Thymus (tissue), 11 donors: Measurements from ENCODE around the gene CD58. TPM values are rescaled to one million over a fixed set of nuclear protein-coding genes. Genes with fewer than 3 reads are reported as not detected.

Experiments
- DNase-seq, 9 donors: peaks; one replicate each; pipeline ENCODE4 v3.0.0-alpha.2; 2013; ENCODE audit warnings: low spot score in 9 of 9, low read depth in 6 of 9, missing footprints in 1 of 9
- H3K27ac ChIP-seq, 2 donors: one replicate each; pipeline ENCODE4 v1.5.1; 2013; ENCODE audit warnings: control low read depth in 1 of 2, low read depth in 1 of 2, low read length in 1 of 2, mild to moderate bottlenecking in 1 of 2, moderate library complexity in 1 of 2
- H3K27me3 ChIP-seq, 2 donors: one replicate each; pipeline ENCODE4 v1.5.1; 2013; ENCODE audit warnings: low read length in 1 of 2; ENCODE audit not compliant: control insufficient read depth in 2 of 2, insufficient read depth in 1 of 2
- H3K36me3 ChIP-seq, 2 donors: one replicate each; pipeline ENCODE4 v1.5.1; 2013; ENCODE audit warnings: low read length in 1 of 2, mild to moderate bottlenecking in 1 of 2, moderate library complexity in 1 of 2; ENCODE audit not compliant: control insufficient read depth in 2 of 2, insufficient read depth in 2 of 2
- H3K4me1 ChIP-seq, 2 donors: one replicate each; pipeline ENCODE4 v1.5.1; 2013; ENCODE audit warnings: low read length in 2 of 2; ENCODE audit not compliant: control insufficient read depth in 2 of 2, insufficient read depth in 2 of 2
- H3K4me3 ChIP-seq, 2 donors: one replicate each; pipeline ENCODE4 v1.5.1; 2013; ENCODE audit warnings: low read length in 2 of 2, control low read depth in 1 of 2, mild to moderate bottlenecking in 1 of 2
- H3K9me3 ChIP-seq, 2 donors: one replicate each; pipeline ENCODE4 v1.5.1; 2013; ENCODE audit warnings: low read length in 1 of 2, mild to moderate bottlenecking in 1 of 2; ENCODE audit not compliant: control insufficient read depth in 2 of 2, insufficient read depth in 1 of 2
- WGBS: extraction: QIAGEN DNeasy Blood & Tissue Kit; methylation state at CpG from one replicate; pipeline ENCODE4 v1.1.7; 2013; 5-methylcytosine and 5-hydroxymethylcytosine counted together
- polyA plus RNA-seq: library from polyadenylated mRNA; stranded (reverse); fragments of 200-250 nt; gene quantifications from one replicate; pipeline ENCODE4 v1.2.3, GENCODE V29; 2013
- total RNA-seq: library from RNA; stranded (reverse); fragments of 120-200 nt; gene quantifications from one replicate; pipeline ENCODE4 v1.2.4, GENCODE V29; 2013
- donor health status: healthy.

Gene CD58
- total and polyA plus RNA-seq, 2 donors, result 12.7 to 24.6 TPM

GRCh38 chr1:116510361-116510760, 60.5 kb downstream of the CD58 start:
- H3K4me3 ChIP-seq, result no peak overlapping the region
- H3K27ac ChIP-seq, result no peak overlapping the region
- DNase-seq, result peak in 1 of 9 donors; percentile 34
- no peaks in the 10 kb centered on the region for H3K27me3 ChIP-seq
- H3K4me1 ChIP-seq, result peaks cover 15 to 36% of the 10 kb centered on the region in 2 donors
- WGBS, result 52% methylated on average over 4 of the region's 4 CpGs
- no peaks in the 10 kb centered on the region for H3K9me3 ChIP-seq
- H3K36me3 ChIP-seq, result no peaks in the 10 kb centered on the region

GRCh38 chr1:116508984-116509980, 61.5 kb downstream of the CD58 start:
- WGBS, result 85% methylated on average over 3 of the region's 3 CpGs

GRCh38 chr1:116508085-116508983, 62.5 kb downstream of the CD58 start:
- Histone ChIP-seq H3K27me3 (no peaks in the 10 kb centered on the region), H3K36me3 (no peaks in the 10 kb centered on the region), H3K4me3 (no peak overlapping the region), H3K27ac (no peak overlapping the region), H3K9me3 (no peaks in the 10 kb centered on the region), H3K4me1 (peaks cover 8 to 39% of the 10 kb centered on the region in 2 donors)
- no peak for DNase-seq
- 70% methylated on average over 4 of the region's 4 CpGs for WGBS

More at GRCh38 chr1:116508984-116509980, 61.5 kb downstream of the CD58 start:
- Histone ChIP-seq H3K4me1 (peaks cover 7 to 35% of the 10 kb centered on the region in 2 donors), H3K27ac (peak overlapping the region in 1 of 2 donors; percentile 17), H3K27me3 (no peaks in the 10 kb centered on the region), H3K9me3 (no peaks in the 10 kb centered on the region), H3K36me3 (no peaks in the 10 kb centered on the region), H3K4me3 (no peak overlapping the region)
- peak in 1 of 9 donors; percentile 29 for DNase-seq

GRCh38 chr1:116507631-116508030, 63.2 kb downstream of the CD58 start:
- Histone ChIP-seq H3K9me3 (no peaks in the 10 kb centered on the region), H3K4me3 (no peak overlapping the region), H3K27me3 (no peaks in the 10 kb centered on the region), H3K36me3 (no peaks in the 10 kb centered on the region), H3K4me1 (peaks cover 8 to 42% of the 10 kb centered on the region in 2 donors), H3K27ac (no peak overlapping the region)
- WGBS, result 88% methylated on average over 2 of the region's 2 CpGs
- no peak for DNase-seq

- H3K27me3 ChIP-seq, result no peaks in the 10 kb centered on the region
- peaks cover 8 to 42% of the 10 kb centered on the region in 2 donors for H3K4me1 ChIP-seq
- no peak overlapping the region for H3K27ac ChIP-seq
- H3K36me3 ChIP-seq, result no peaks in the 10 kb centered on the region
- 96% methylated on average over 7 of the region's 7 CpGs for WGBS
- H3K9me3 ChIP-seq, result no peaks in the 10 kb centered on the region
- no peak for DNase-seq
- no peak overlapping the region for H3K4me3 ChIP-seq
Observed at GRCh38 chr1:116506132-116507004, 64.5 kb downstream of the CD58 start.

- H3K27me3 ChIP-seq, result no peaks in the 10 kb centered on the region
- 49% methylated on average over 8 of the region's 8 CpGs for WGBS
- no peak overlapping the region for H3K4me3 ChIP-seq
- peak in 7 of 9 donors; percentile 41 to 84 (median 55) for DNase-seq
- H3K36me3 ChIP-seq, result no peaks in the 10 kb centered on the region
- H3K4me1 ChIP-seq, result peaks cover 3 to 38% of the 10 kb centered on the region in 2 donors
- H3K9me3 ChIP-seq, result no peaks in the 10 kb centered on the region
- peak overlapping the region in 1 of 2 donors; percentile 72 for H3K27ac ChIP-seq
Observed at GRCh38 chr1:116504308-116505156, 66.3 kb downstream of the CD58 start.

- Histone ChIP-seq H3K27me3 (no peaks in the 10 kb centered on the region), H3K9me3 (no peaks in the 10 kb centered on the region), H3K4me3 (no peak overlapping the region), H3K36me3 (no peaks in the 10 kb centered on the region), H3K27ac (peak overlapping the region in 1 of 2 donors; percentile 72), H3K4me1 (peaks cover 3 to 31% of the 10 kb centered on the region in 2 donors)
- 82% methylated on average over 7 of the region's 7 CpGs for WGBS
- no peak for DNase-seq
Observed at GRCh38 chr1:116503546-116504307, 67.1 kb downstream of the CD58 start.
